Stomach smooth muscle (tissue), 2 donors: Measurements from ENCODE around the gene ADAMTSL4.
A peak's percentile ranks its signal among the peaks of the same experiment; 100 is the strongest.

Experiments used
- H3K27ac ChIP-seq: one replicate; pipeline ENCODE4 v1.7.0; 2013; ENCODE audit warnings: mild to moderate bottlenecking, low read length, inconsistent platforms
- H3K27me3 ChIP-seq, 2 donors: one replicate each; pipeline ENCODE4 v1.7.0; 2013; ENCODE audit warnings: low read length in 2 of 2; ENCODE audit not compliant: insufficient read depth in 2 of 2, control insufficient read depth in 1 of 2
- H3K36me3 ChIP-seq, 2 donors: one replicate each; pipeline ENCODE4 v1.7.0; 2013; ENCODE audit warnings: low read length in 2 of 2; ENCODE audit not compliant: control insufficient read depth in 2 of 2, insufficient read depth in 2 of 2
- H3K4me1 ChIP-seq: one replicate; pipeline ENCODE4 v1.7.0; 2013; ENCODE audit warnings: low read length; ENCODE audit not compliant: control insufficient read depth, insufficient read depth
- H3K4me3 ChIP-seq, 2 donors: one replicate each; pipeline ENCODE4 v1.7.0; 2013; ENCODE audit warnings: low read length in 2 of 2
- H3K9ac ChIP-seq, 2 donors: one replicate each; pipeline ENCODE4 v1.7.0; 2013; ENCODE audit warnings: low read length in 2 of 2, mild to moderate bottlenecking in 1 of 2
- H3K9me3 ChIP-seq, 2 donors: one replicate each; pipeline ENCODE4 v1.7.0; 2013; ENCODE audit warnings: low read length in 2 of 2; ENCODE audit not compliant: control insufficient read depth in 2 of 2
- donor health status: healthy.
- donor health status: Pancreatic carcinoma.

The ADAMTSL4 gene

DNA sequence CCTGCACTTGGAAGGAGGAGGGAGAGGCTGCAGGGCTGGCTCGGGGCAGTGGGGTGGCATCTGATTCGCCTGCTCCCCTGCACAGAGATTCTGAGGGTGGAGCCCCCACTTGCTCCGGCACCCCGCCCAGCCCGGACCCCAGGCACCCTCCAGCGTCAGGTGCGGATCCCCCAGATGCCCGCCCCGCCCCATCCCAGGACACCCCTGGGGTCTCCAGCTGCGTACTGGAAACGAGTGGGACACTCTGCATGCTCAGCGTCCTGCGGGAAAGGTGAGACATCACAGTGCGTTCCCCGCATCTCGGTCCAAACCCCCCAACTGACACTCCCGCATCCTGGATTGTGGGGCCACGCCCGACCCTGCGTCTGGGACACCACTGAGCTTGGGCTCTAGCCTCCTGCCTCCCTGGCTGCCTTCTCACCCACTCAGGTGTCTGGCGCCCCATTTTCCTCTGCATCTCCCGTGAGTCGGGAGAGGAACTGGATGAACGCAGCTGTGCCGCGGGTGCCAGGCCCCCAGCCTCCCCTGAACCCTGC, 7.9 kb downstream of the ADAMTSL4 start:
- no peak overlapping the region for H3K4me3 ChIP-seq
- no peaks in the 10 kb centered on the region for H3K27me3 ChIP-seq
- H3K4me1 ChIP-seq = peaks cover 53% of the 10 kb centered on the region
- H3K9me3 ChIP-seq = no peaks in the 10 kb centered on the region
- H3K9ac ChIP-seq = no peak overlapping the region
- H3K27ac ChIP-seq = no peak overlapping the region
- H3K36me3 ChIP-seq = peaks cover 13% of the 10 kb centered on the region in 2 donors

GRCh38 chr1:150557813-150558212, 8.6 kb downstream of the ADAMTSL4 start:
- peaks cover 53% of the 10 kb centered on the region for H3K4me1 ChIP-seq
- H3K27ac ChIP-seq = peak overlapping the region; percentile 100
- peaks cover 13% of the 10 kb centered on the region in 2 donors for H3K36me3 ChIP-seq
- H3K9ac ChIP-seq = no peak overlapping the region
- no peak overlapping the region for H3K4me3 ChIP-seq
- H3K27me3 ChIP-seq = no peaks in the 10 kb centered on the region
- no peaks in the 10 kb centered on the region for H3K9me3 ChIP-seq

GRCh38 chr1:150558303-150558704, 9.1 kb downstream of the ADAMTSL4 start:
- H3K9me3 ChIP-seq = no peaks in the 10 kb centered on the region
- peak overlapping the region; percentile 100 for H3K27ac ChIP-seq
- H3K36me3 ChIP-seq = peaks cover 13% of the 10 kb centered on the region in 2 donors
- peak overlapping the region in 1 of 2 donors; percentile 29 for H3K4me3 ChIP-seq
- H3K27me3 ChIP-seq = no peaks in the 10 kb centered on the region
- H3K4me1 ChIP-seq = peaks cover 54% of the 10 kb centered on the region
- peak overlapping the region in 1 of 2 donors; percentile 36 for H3K9ac ChIP-seq

- Histone ChIP-seq H3K36me3 (peaks cover 13% of the 10 kb centered on the region in 2 donors), H3K4me3 (peak overlapping the region in 1 of 2 donors; percentile 80), H3K4me1 (peaks cover 57% of the 10 kb centered on the region), H3K9ac (peak overlapping the region; percentile 18 to 55), H3K27me3 (no peaks in the 10 kb centered on the region), H3K9me3 (no peaks in the 10 kb centered on the region), H3K27ac (peak overlapping the region; percentile 100)
These were observed 9.8 kb downstream of the ADAMTSL4 start for GRCh38 chr1:150558761-150559655.

- Histone ChIP-seq H3K27me3 (no peaks in the 10 kb centered on the region), H3K9ac (peak overlapping the region; percentile 18 to 100), H3K9me3 (no peaks in the 10 kb centered on the region), H3K4me1 (peaks cover 62% of the 10 kb centered on the region), H3K4me3 (peak overlapping the region in 1 of 2 donors; percentile 80), H3K36me3 (peaks cover 10 to 13% of the 10 kb centered on the region in 2 donors), H3K27ac (peak overlapping the region; percentile 100)
These were observed 10.4 kb downstream of the ADAMTSL4 start for GRCh38 chr1:150559656-150560010.

DNA sequence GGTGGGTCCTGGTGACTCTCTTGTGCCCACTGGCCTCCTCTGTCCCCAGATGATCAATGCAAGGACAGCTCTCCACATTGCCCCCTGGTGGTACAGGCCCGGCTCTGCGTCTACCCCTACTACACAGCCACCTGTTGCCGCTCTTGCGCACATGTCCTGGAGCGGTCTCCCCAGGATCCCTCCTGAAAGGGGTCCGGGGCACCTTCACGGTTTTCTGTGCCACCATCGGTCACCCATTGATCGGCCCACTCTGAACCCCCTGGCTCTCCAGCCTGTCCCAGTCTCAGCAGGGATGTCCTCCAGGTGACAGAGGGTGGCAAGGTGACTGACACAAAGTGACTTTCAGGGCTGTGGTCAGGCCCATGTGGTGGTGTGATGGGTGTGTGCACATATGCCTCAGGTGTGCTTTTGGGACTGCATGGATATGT, 10.8 kb downstream of the ADAMTSL4 start:
- no peaks in the 10 kb centered on the region for H3K9me3 ChIP-seq
- peak overlapping the region; percentile 99 to 100 for H3K9ac ChIP-seq
- H3K36me3 ChIP-seq = peaks cover 8 to 13% of the 10 kb centered on the region in 2 donors
- no peaks in the 10 kb centered on the region for H3K27me3 ChIP-seq
- H3K4me3 ChIP-seq = peak overlapping the region; percentile 72 to 80
- peaks cover 66% of the 10 kb centered on the region for H3K4me1 ChIP-seq
- H3K27ac ChIP-seq = peak overlapping the region; percentile 100

DNA sequence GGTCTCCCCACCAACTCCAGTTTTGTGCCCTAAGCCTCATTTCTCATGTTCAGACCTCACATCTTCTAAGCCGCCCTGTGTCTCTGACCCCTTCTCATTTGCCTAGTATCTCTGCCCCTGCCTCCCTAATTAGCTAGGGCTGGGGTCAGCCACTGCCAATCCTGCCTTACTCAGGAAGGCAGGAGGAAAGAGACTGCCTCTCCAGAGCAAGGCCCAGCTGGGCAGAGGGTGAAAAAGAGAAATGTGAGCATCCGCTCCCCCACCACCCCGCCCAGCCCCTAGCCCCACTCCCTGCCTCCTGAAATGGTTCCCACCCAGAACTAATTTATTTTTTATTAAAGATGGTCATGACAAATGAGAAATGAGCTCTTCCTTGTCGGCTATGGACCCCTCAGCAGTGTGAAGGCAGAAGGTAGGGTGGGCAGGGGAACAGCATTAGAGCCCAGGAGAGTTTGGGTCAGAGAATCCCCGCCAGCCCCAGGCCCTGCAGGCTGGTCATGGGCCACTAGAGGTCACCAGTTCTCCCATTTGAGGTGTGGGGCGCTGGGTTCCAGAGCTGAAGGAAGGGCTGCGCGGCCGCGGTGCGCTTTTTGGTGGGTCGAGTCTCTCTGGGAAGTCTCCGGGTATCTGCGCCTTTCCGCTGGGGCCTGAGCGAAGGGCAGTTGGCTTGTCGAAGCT, 11.5 kb downstream of the ADAMTSL4 start:
- Histone ChIP-seq H3K9ac (peak overlapping the region; percentile 99 to 100), H3K4me3 (peak overlapping the region; percentile 72 to 80), H3K27me3 (no peaks in the 10 kb centered on the region), H3K9me3 (no peaks in the 10 kb centered on the region), H3K27ac (peak overlapping the region; percentile 100), H3K36me3 (peaks cover 4 to 6% of the 10 kb centered on the region in 2 donors), H3K4me1 (peaks cover 72% of the 10 kb centered on the region)

- peak overlapping the region; percentile 99 to 100 for H3K9ac ChIP-seq
- peak overlapping the region; percentile 100 for H3K27ac ChIP-seq
- peak overlapping the region; percentile 72 to 80 for H3K4me3 ChIP-seq
- no peaks in the 10 kb centered on the region for H3K27me3 ChIP-seq
- H3K4me1 ChIP-seq = peaks cover 72% of the 10 kb centered on the region
- H3K9me3 ChIP-seq = no peaks in the 10 kb centered on the region
- peaks cover 0 to 2% of the 10 kb centered on the region in 2 donors for H3K36me3 ChIP-seq
These were observed 12.2 kb downstream of the ADAMTSL4 start for GRCh38 chr1:150561254-150561973.

DNA sequence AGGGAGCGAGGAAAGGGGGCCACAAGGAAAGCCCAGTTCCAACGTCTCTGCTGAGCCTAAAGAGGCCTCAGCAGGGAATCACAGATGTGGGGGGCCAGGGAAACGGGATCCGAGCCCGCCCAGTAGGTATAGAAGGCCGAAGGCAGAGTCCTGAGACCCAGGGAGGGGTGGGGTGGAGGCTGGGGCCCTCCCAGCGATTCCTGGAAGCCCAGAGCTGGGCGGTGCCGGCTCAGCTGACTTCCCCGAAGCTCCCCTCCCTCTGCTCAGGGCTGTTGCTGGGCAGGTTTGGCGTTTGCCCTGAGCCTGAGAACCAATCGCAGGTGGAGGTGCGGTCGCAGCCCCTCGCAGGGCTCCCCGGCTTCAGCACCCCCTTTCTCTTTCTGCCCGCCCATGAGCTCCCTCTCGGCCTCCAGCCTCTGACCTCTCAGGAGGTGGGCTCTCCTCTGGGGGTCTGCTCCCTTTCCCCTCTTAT, 12.8 kb downstream of the ADAMTSL4 start:
- Histone ChIP-seq H3K9me3 (no peaks in the 10 kb centered on the region), H3K4me1 (peaks cover 78% of the 10 kb centered on the region)

More for the DNA sequence above, 12.8 kb downstream of the ADAMTSL4 start:
- Histone ChIP-seq H3K27ac (peak overlapping the region; percentile 100), H3K9ac (peak overlapping the region; percentile 99 to 100), H3K27me3 (no peaks in the 10 kb centered on the region), H3K4me3 (peak overlapping the region; percentile 66 to 80), H3K36me3 (peaks cover 0 to 2% of the 10 kb centered on the region in 2 donors)
